Mesothelial cell of epicardium (in vitro differentiated cells): ENCODE results near the gene HEMK1. TPM values are rescaled to one million over a fixed set of nuclear protein-coding genes. Genes with fewer than 3 reads are reported as not detected.

Source experiments
- DNase-seq, 2 experiments: peaks; one replicate each; pipeline ENCODE4 v3.0.0; 2021; ENCODE audit warnings: low spot score in 2 of 2; ENCODE audit not compliant: unreplicated experiment in 2 of 2
- H3K27ac Mint-ChIP-seq: 2 replicates; pipeline ENCODE4 v1.8.0; 2021; ENCODE audit warnings: mixed read lengths
- H3K27me3 Mint-ChIP-seq: 2 replicates; pipeline ENCODE4 v1.8.0; 2021; ENCODE audit warnings: low read depth, mixed read lengths
- H3K36me3 Mint-ChIP-seq: 2 replicates; pipeline ENCODE4 v1.8.0; 2021; ENCODE audit warnings: mixed read lengths
- H3K4me1 Mint-ChIP-seq: 2 replicates; pipeline ENCODE4 v1.8.0; 2021; ENCODE audit warnings: mixed read lengths
- H3K4me3 Mint-ChIP-seq: 2 replicates; pipeline ENCODE4 v1.8.0; 2021; ENCODE audit warnings: mild to moderate bottlenecking, moderate library complexity, mixed read lengths
- H3K9me3 Mint-ChIP-seq: 2 replicates; pipeline ENCODE4 v1.8.0; 2021; ENCODE audit warnings: mixed read lengths
- CTCF ChIP-seq: fragments of 200-600 bp; sonication (generic); IDR thresholded peaks from one replicate; pipeline ENCODE4 v1.5.0; 2021; ENCODE audit warnings: antibody characterized with exemption; ENCODE audit not compliant: unreplicated experiment
- total RNA-seq: library from RNA; stranded (reverse); gene quantifications from 3 replicates; pipeline ENCODE4 v1.2.1, GENCODE V29; 2021

The HEMK1 gene
- total RNA-seq, 1 donor from 2014 or later = 32.8 TPM

GRCh38 chr3:50637011-50637410, 67.7 kb downstream of the HEMK1 start:
- Mint-ChIP-seq H3K4me1 (peaks cover 30% of the 10 kb centered on the region), H3K27ac (no peak overlapping the region), H3K36me3 (peaks cover 2% of the 10 kb centered on the region), H3K9me3 (no peaks in the 10 kb centered on the region), H3K4me3 (no peak overlapping the region), H3K27me3 (no peaks in the 10 kb centered on the region)
- TF ChIP-seq CTCF = no peak
- DNase-seq = no peak

GRCh38 chr3:50637945-50638344, 68.6 kb downstream of the HEMK1 start:
- H3K9me3 Mint-ChIP-seq = no peaks in the 10 kb centered on the region
- H3K4me3 Mint-ChIP-seq = no peak overlapping the region
- H3K27me3 Mint-ChIP-seq = no peaks in the 10 kb centered on the region
- H3K36me3 Mint-ChIP-seq = peaks cover 2% of the 10 kb centered on the region
- DNase-seq = no peak
- no peak for TF ChIP-seq CTCF
- H3K4me1 Mint-ChIP-seq = peaks cover 21% of the 10 kb centered on the region
- H3K27ac Mint-ChIP-seq = peak overlapping the region; percentile 23

GRCh38 chr3:50639055-50639494, 69.8 kb downstream of the HEMK1 start:
- no peak for DNase-seq
- Mint-ChIP-seq H3K27me3 (no peaks in the 10 kb centered on the region), H3K4me3 (no peak overlapping the region), H3K36me3 (peaks cover 6% of the 10 kb centered on the region), H3K9me3 (no peaks in the 10 kb centered on the region), H3K27ac (no peak overlapping the region), H3K4me1 (peaks cover 20% of the 10 kb centered on the region)
- no peak for TF ChIP-seq CTCF

GRCh38 chr3:50642382-50642781, 73.1 kb downstream of the HEMK1 start:
- Mint-ChIP-seq H3K4me1 (peaks cover 10% of the 10 kb centered on the region), H3K9me3 (no peaks in the 10 kb centered on the region), H3K4me3 (no peak overlapping the region), H3K27me3 (no peaks in the 10 kb centered on the region), H3K36me3 (peaks cover 18% of the 10 kb centered on the region), H3K27ac (no peak overlapping the region)
- DNase-seq = no peak
- TF ChIP-seq CTCF = no peak

GRCh38 chr3:50644561-50644960, 75.2 kb downstream of the HEMK1 start:
- peaks cover 21% of the 10 kb centered on the region for H3K36me3 Mint-ChIP-seq
- H3K9me3 Mint-ChIP-seq = no peaks in the 10 kb centered on the region
- H3K4me1 Mint-ChIP-seq = no peaks in the 10 kb centered on the region
- no peak for DNase-seq
- TF ChIP-seq CTCF = no peak
- no peaks in the 10 kb centered on the region for H3K27me3 Mint-ChIP-seq
- no peak overlapping the region for H3K4me3 Mint-ChIP-seq
- no peak overlapping the region for H3K27ac Mint-ChIP-seq

GRCh38 chr3:50645378-50645777, 76.1 kb downstream of the HEMK1 start:
- Mint-ChIP-seq H3K36me3 (peaks cover 21% of the 10 kb centered on the region), H3K27me3 (no peaks in the 10 kb centered on the region)

More at GRCh38 chr3:50645378-50645777, 76.1 kb downstream of the HEMK1 start:
- no peaks in the 10 kb centered on the region for H3K4me1 Mint-ChIP-seq
- H3K27ac Mint-ChIP-seq = no peak overlapping the region
- no peak overlapping the region for H3K4me3 Mint-ChIP-seq
- DNase-seq = no peak
- H3K9me3 Mint-ChIP-seq = no peaks in the 10 kb centered on the region
- TF ChIP-seq CTCF = no peak
